ENCODE measurements around the gene CARMIL1. TPM values are rescaled to one million over a fixed set of nuclear protein-coding genes. Genes with fewer than 3 reads are reported as not detected.

Gene CARMIL1
- total RNA-seq, 4 donors from 2014 or later: 13.6 to 33.2 (median 22.2) TPM

DNA sequence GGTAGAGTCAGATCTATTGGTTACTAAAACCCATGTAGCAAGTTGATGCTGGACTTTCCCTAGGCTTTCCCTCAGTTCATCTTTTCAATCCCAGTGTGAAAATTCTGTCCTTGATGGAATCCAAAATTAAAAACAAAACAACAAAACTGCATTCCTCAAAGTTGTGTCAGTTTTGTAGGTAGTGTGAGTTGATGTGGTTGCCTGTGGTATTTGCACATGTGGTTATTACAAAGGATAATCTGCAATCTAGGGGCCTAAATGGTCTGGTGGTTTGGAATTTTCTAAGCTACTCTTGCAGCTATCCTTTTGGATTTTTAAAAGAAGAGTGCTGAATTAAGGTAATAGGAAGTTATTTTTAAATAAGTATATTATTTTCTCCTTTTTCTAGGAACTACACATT lies 240.7 kb downstream of the CARMIL1 start:
- DNase-seq (ENCODE audit: low spot score in 2 of 2): no peak
- H3K27me3 ChIP-seq: no peaks in the 10 kb centered on the region
- no peak overlapping the region for H3K27ac ChIP-seq
- TF ChIP-seq POLR2AphosphoS5 (IDR thresholded peaks at IDR 0.05): no peak
- TF ChIP-seq POLR2A (IDR thresholded peaks at IDR 0.05): no peak
- TF ChIP-seq EP300 (IDR thresholded peaks at IDR 0.05): no peak
- TF ChIP-seq, protein P1, sequence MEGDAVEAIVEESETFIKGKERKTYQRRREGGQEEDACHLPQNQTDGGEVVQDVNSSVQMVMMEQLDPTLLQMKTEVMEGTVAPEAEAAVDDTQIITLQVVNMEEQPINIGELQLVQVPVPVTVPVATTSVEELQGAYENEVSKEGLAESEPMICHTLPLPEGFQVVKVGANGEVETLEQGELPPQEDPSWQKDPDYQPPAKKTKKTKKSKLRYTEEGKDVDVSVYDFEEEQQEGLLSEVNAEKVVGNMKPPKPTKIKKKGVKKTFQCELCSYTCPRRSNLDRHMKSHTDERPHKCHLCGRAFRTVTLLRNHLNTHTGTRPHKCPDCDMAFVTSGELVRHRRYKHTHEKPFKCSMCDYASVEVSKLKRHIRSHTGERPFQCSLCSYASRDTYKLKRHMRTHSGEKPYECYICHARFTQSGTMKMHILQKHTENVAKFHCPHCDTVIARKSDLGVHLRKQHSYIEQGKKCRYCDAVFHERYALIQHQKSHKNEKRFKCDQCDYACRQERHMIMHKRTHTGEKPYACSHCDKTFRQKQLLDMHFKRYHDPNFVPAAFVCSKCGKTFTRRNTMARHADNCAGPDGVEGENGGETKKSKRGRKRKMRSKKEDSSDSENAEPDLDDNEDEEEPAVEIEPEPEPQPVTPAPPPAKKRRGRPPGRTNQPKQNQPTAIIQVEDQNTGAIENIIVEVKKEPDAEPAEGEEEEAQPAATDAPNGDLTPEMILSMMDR (IDR thresholded peaks at IDR 0.05): no peak
- no peaks in the 10 kb centered on the region for H3K4me1 ChIP-seq
- H3K4me3 ChIP-seq: no peak overlapping the region
- peaks cover 45% of the 10 kb centered on the region for H3K36me3 ChIP-seq
- H3K9me3 ChIP-seq: no peaks in the 10 kb centered on the region

DNA sequence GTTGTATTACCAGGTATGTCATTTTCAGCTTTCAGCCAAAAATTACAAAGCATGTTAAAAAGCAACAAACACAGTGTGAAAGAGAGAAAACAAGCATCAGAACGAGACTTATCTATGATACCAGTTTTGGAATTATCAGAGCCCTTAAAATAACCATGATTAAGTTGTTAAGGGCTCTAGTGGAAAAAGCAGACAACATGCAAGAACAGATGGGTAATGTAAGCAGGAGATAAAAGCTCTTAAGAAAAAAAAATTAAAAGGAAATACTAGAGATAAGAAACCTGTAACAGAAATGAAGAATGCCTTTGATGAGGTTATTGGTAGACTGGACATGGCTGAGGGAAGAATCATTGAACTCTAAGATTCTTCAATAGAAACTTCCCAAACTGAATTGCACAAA lies 245.4 kb downstream of the CARMIL1 start:
- no peak for TF ChIP-seq POLR2AphosphoS5 (IDR thresholded peaks at IDR 0.05)
- TF ChIP-seq, protein P1 (IDR thresholded peaks at IDR 0.05): no peak
- no peaks in the 10 kb centered on the region for H3K9me3 ChIP-seq

DNA sequence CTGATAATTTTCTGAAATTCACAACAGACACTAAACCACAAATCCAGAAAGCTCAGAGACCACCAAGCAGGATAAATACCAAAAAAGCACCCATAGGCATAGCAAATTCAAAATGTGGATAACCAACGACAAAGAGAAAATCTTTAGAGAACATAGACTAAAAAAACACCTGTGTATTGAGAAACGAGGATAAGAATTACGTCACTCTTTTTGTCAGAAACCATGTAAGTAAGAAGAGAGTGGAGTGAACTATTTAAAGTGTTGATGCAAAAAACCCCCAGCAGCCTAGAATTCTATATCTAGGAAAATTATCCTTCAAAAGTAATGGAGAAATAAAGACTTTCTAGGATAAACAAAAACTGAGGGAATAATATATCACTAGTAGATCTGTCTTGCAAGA lies 245.9 kb downstream of the CARMIL1 start:
- WGBS: 86% methylated on average over 3 of the region's 3 CpGs
- H3K36me3 ChIP-seq: peaks cover 22% of the 10 kb centered on the region
- DNase-seq (ENCODE audit: low spot score in 2 of 2): no peak
- H3K27ac ChIP-seq: no peak overlapping the region
- H3K9me3 ChIP-seq: no peaks in the 10 kb centered on the region
- no peaks in the 10 kb centered on the region for H3K4me1 ChIP-seq
- no peaks in the 10 kb centered on the region for H3K27me3 ChIP-seq
- TF ChIP-seq POLR2AphosphoS5 (IDR thresholded peaks at IDR 0.05) (no peak), POLR2A (IDR thresholded peaks at IDR 0.05) (no peak), EP300 (IDR thresholded peaks at IDR 0.05) (no peak)
- TF ChIP-seq, protein P1 (IDR thresholded peaks at IDR 0.05): no peak
- no peak overlapping the region for H3K4me3 ChIP-seq

More for the DNA sequence above, 245.4 kb downstream of the CARMIL1 start:
- no peak for DNase-seq (ENCODE audit: low spot score in 2 of 2)
- no peak overlapping the region for H3K27ac ChIP-seq
- H3K27me3 ChIP-seq: no peaks in the 10 kb centered on the region
- H3K4me1 ChIP-seq: no peaks in the 10 kb centered on the region
- 88% methylated on average over 1 of the region's 1 CpG for WGBS
- H3K4me3 ChIP-seq: no peak overlapping the region
- peaks cover 22% of the 10 kb centered on the region for H3K36me3 ChIP-seq

DNA sequence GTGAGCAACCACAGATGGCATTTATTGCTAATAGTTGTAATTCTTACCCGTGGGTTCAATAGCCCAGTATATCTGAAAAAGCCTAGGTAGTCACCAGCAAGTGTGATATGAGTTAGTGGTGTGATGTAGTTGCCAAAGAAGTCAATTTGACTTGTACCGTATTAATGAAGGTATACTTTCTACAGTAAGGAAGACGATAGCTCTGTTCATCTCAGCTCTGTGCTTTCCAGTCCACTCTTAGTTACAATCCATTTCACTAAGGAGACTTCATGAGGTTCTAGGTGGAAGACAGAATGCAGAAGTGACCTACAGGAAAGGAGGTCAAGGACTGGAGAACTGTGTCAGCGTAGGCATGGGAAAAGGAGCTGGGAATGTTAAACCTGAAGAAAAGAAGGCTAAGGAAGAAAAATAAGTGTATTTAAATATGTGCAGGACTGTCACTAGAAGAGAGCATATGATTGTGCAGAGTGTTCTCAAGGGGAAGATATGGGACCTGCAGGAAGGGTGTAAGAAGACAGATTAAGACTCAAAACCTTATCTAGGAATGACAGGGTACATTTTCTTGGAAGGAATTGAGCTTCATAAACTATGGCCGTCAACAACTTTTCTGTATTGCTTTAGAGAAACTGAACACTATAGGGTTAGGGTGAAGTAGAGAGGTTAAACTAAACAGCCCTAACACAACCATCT lies 255.9 kb downstream of the CARMIL1 start:
- Histone ChIP-seq H3K36me3 (peaks cover 22% of the 10 kb centered on the region), H3K9me3 (no peaks in the 10 kb centered on the region), H3K4me3 (no peak overlapping the region), H3K27me3 (no peaks in the 10 kb centered on the region), H3K4me1 (no peaks in the 10 kb centered on the region), H3K27ac (no peak overlapping the region)
- DNase-seq (ENCODE audit: low spot score in 2 of 2): no peak
- TF ChIP-seq POLR2A (IDR thresholded peaks at IDR 0.05) (no peak), POLR2AphosphoS5 (IDR thresholded peaks at IDR 0.05) (no peak), EP300 (IDR thresholded peaks at IDR 0.05) (no peak)
- TF ChIP-seq, protein P1 (IDR thresholded peaks at IDR 0.05): no peak
- WGBS: 94% methylated on average over 5 of the region's 5 CpGs

DNA sequence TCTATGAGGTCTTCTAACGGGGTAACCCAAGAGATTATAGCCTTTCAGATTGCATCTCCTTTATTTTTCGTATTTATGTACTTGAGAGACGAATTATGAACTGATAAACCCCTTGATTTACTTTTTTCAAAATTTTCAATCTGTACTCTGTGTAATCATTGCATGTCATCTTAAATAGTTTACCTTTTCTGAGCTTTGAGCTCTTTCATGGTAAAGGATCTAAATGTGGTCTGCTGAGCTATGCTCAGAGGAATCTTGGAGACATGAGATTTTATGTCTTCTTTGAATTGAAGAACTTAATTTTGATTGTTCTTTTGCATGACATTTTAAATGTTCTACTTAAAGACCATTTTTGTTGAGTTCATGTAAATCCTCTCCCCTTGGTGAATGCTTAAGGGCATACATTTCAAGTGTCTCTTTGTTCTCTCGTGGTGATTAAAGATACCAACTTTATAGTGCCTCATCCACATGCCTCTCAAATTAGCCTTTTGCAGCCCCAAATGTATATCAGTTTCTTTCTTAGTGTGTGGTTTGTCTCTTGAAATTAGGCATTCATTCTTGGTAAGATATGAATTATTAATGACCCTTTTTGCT lies 256.6 kb downstream of the CARMIL1 start:
- H3K36me3 ChIP-seq: peaks cover 28% of the 10 kb centered on the region
- no peaks in the 10 kb centered on the region for H3K9me3 ChIP-seq
- WGBS: 84% methylated on average over 4 of the region's 4 CpGs
- no peak for DNase-seq (ENCODE audit: low spot score in 2 of 2)
- H3K4me1 ChIP-seq: no peaks in the 10 kb centered on the region
- H3K27ac ChIP-seq: no peak overlapping the region
- H3K4me3 ChIP-seq: no peak overlapping the region
- TF ChIP-seq, protein P1 (IDR thresholded peaks at IDR 0.05): no peak
- TF ChIP-seq POLR2A (IDR thresholded peaks at IDR 0.05) (no peak), EP300 (IDR thresholded peaks at IDR 0.05) (no peak), POLR2AphosphoS5 (IDR thresholded peaks at IDR 0.05) (no peak)
- no peaks in the 10 kb centered on the region for H3K27me3 ChIP-seq

Measured in suprapubic skin (tissue), 4 donors.